SK-N-SH treated with all-trans-retinoic acid at 6 μM for 48 hours (cell line): Measurements from ENCODE around the gene BTNL9.

ENCODE experiments used
- ATAC-seq: fragments of 200-7000 bp; cut with Tn5 transposase; 3 replicates; pipeline ENCODE4 v1.9.1; 2020; ENCODE audit warnings: mild to moderate bottlenecking, moderate library complexity
- BACH2 ChIP-seq: fragments of 250-450 bp; sonication (Bioruptor Pico); IDR thresholded peaks from 2 replicates; pipeline ENCODE4 v1.9.0; 2021; ENCODE audit warnings: mild to moderate bottlenecking, borderline replicate concordance
- CREB5 ChIP-seq: fragments of 250-450 bp; sonication (Bioruptor Pico); IDR thresholded peaks from 2 replicates; pipeline ENCODE4 v1.5.1; 2020; ENCODE audit warnings: low read depth, mild to moderate bottlenecking, moderate library complexity
- CSRNP3 ChIP-seq: fragments of 250-450 bp; sonication (Bioruptor Pico); IDR thresholded peaks from 2 replicates; pipeline ENCODE4 v1.5.1; 2021; ENCODE audit warnings: mild to moderate bottlenecking, moderate library complexity
- ESRRG ChIP-seq: fragments of 250-450 bp; sonication (Bioruptor Pico); IDR thresholded peaks from 2 replicates; pipeline ENCODE4 v1.6.1; 2021; ENCODE audit warnings: mild to moderate bottlenecking
- GLIS3 ChIP-seq: fragments of 250-450 bp; sonication (Bioruptor Pico); IDR thresholded peaks from 2 replicates; pipeline ENCODE4 v1.5.0; 2020; ENCODE audit warnings: mild to moderate bottlenecking, moderate library complexity
- ISL1 ChIP-seq: fragments of 250-450 bp; sonication (Bioruptor Pico); IDR thresholded peaks from 2 replicates; pipeline ENCODE4 v2.1.2; 2022; ENCODE audit warnings: mild to moderate bottlenecking, moderate library complexity
- OSR1 ChIP-seq: fragments of 250-450 bp; sonication (Bioruptor Pico); IDR thresholded peaks from 2 replicates; pipeline ENCODE4 v1.8.0; 2022; ENCODE audit warnings: moderate library complexity, mild to moderate bottlenecking, inconsistent platforms
- PATZ1 ChIP-seq: fragments of 250-450 bp; sonication (Bioruptor Pico); IDR thresholded peaks from 2 replicates; pipeline ENCODE4 v1.8.0; 2020; ENCODE audit warnings: mild to moderate bottlenecking, moderate library complexity, borderline replicate concordance
- POU6F1 ChIP-seq: fragments of 250-450 bp; sonication (Bioruptor Pico); IDR thresholded peaks from 2 replicates; pipeline ENCODE4 v1.8.0; 2021; ENCODE audit warnings: low read depth, mild to moderate bottlenecking, moderate library complexity, borderline replicate concordance
- PPARA ChIP-seq: fragments of 250-450 bp; sonication (Bioruptor Pico); IDR thresholded peaks from 2 replicates; pipeline ENCODE4 v1.5.0; 2020; ENCODE audit warnings: mild to moderate bottlenecking, borderline replicate concordance
- SNAI2 ChIP-seq: fragments of 250-450 bp; sonication (Bioruptor Pico); IDR thresholded peaks from 2 replicates; pipeline ENCODE4 v1.5.0; 2020; ENCODE audit warnings: mild to moderate bottlenecking, moderate library complexity
- TCF4 ChIP-seq: fragments of 250-450 bp; sonication (Bioruptor Pico); IDR thresholded peaks from 2 replicates; pipeline ENCODE4 v1.8.0; 2021; ENCODE audit warnings: mild to moderate bottlenecking, moderate library complexity, borderline replicate concordance
- TOX ChIP-seq: fragments of 250-450 bp; sonication (Bioruptor Pico); IDR thresholded peaks from 2 replicates; pipeline ENCODE4 v1.8.0; 2021; ENCODE audit warnings: mild to moderate bottlenecking, moderate library complexity, borderline replicate concordance
- TSHZ2 ChIP-seq: fragments of 250-450 bp; sonication (Bioruptor Pico); IDR thresholded peaks from 2 replicates; pipeline ENCODE4 v1.5.0; 2020; ENCODE audit warnings: mild to moderate bottlenecking, moderate library complexity
- ZC3H10 ChIP-seq: fragments of 250-450 bp; sonication (Bioruptor Pico); IDR thresholded peaks from 2 replicates; pipeline ENCODE4 v1.5.1; 2021; ENCODE audit warnings: mild to moderate bottlenecking, moderate library complexity
- ZFP3 ChIP-seq: fragments of 250-450 bp; sonication (Bioruptor Pico); IDR thresholded peaks from 2 replicates; pipeline ENCODE4 v1.5.0; 2020; ENCODE audit warnings: mild to moderate bottlenecking, moderate library complexity
- ZFP30 ChIP-seq: fragments of 450-650 bp; formaldehyde crosslinking; IDR thresholded peaks from 2 replicates; pipeline ENCODE4 v1.5.0; 2022; ENCODE audit warnings: mild to moderate bottlenecking, moderate library complexity
- ZNF565 ChIP-seq: fragments of 450-650 bp; formaldehyde crosslinking; conservative IDR thresholded peaks from 2 replicates; pipeline ENCODE4 v1.5.0; 2020; ENCODE audit warnings: low read depth, mild to moderate bottlenecking, moderate library complexity
- ZNF70 ChIP-seq: fragments of 450-650 bp; formaldehyde crosslinking; IDR thresholded peaks from 2 replicates; pipeline ENCODE4 v1.5.0; 2020; ENCODE audit warnings: mild to moderate bottlenecking, moderate library complexity
- ZNF8 ChIP-seq: fragments of 450-650 bp; formaldehyde crosslinking; IDR thresholded peaks from 2 replicates; pipeline ENCODE4 v1.5.0; 2020; ENCODE audit warnings: mild to moderate bottlenecking, moderate library complexity

The BTNL9 gene

GRCh38 chr5:181070523-181070922, 30.5 kb downstream of the BTNL9 start (continued):
- TF ChIP-seq CREB5 (CRISPR knock-in tag) (no peak), POU6F1 (CRISPR knock-in tag) (no peak), ZC3H10 (CRISPR knock-in tag) (no peak), ESRRG (CRISPR knock-in tag) (no peak), PPARA (CRISPR knock-in tag) (no peak), ZNF565 (no peak), SNAI2 (CRISPR knock-in tag) (no peak)
- TF ChIP-seq, all 23 proteins: peak for 0

GRCh38 chr5:181071257-181071656, 31.2 kb downstream of the BTNL9 start:
- TF ChIP-seq PPARA (CRISPR knock-in tag) (no peak), POU6F1 (CRISPR knock-in tag) (no peak), ZNF565 (no peak), GLIS3 (CRISPR knock-in tag) (no peak), PATZ1 (CRISPR knock-in tag) (no peak), CREB5 (CRISPR knock-in tag) (no peak), OSR1 (CRISPR knock-in tag) (no peak), TSHZ2 (CRISPR knock-in tag) (no peak), SNAI2 (CRISPR knock-in tag) (no peak), TOX (CRISPR knock-in tag) (no peak), ZC3H10 (CRISPR knock-in tag) (no peak), ISL1 (CRISPR knock-in tag) (no peak), CSRNP3 (CRISPR knock-in tag) (no peak), BACH2 (no peak), ZNF8 (CRISPR knock-in tag) (no peak), ZFP30 (CRISPR knock-in tag) (no peak), ZNF70 (CRISPR knock-in tag) (no peak), ZFP3 (CRISPR knock-in tag) (no peak), TCF4 (CRISPR knock-in tag) (no peak)
- no peak for ATAC-seq
